H9 (cell line): ENCODE measurements around the gene AMPD2. TPM values are rescaled to one million over a fixed set of nuclear protein-coding genes. Genes with fewer than 3 reads are reported as not detected.

Source experiments
- DNase-seq: peaks from one replicate; pipeline ENCODE4 v3.0.0-alpha.2; 2017
- H2AFZ ChIP-seq: one replicate; pipeline ENCODE4 v1.6.1; 2013; ENCODE audit warnings: mild to moderate bottlenecking, low read length, control low read depth, moderate library complexity
- H2AK5ac ChIP-seq: 2 replicates; pipeline ENCODE4 v1.6.1; 2013; ENCODE audit warnings: low read length, control low read depth, mixed read lengths; ENCODE audit not compliant: insufficient read length
- H2BK120ac ChIP-seq: one replicate; pipeline ENCODE4 v1.6.1; 2013; ENCODE audit warnings: low read depth, mild to moderate bottlenecking, low read length, control low read depth, inconsistent platforms; ENCODE audit not compliant: poor library complexity, severe bottlenecking
- H2BK12ac ChIP-seq: 2 replicates; pipeline ENCODE4 v1.6.1; 2013; ENCODE audit warnings: low read length, control low read depth, mixed read lengths, low read depth; ENCODE audit not compliant: insufficient read length
- H2BK15ac ChIP-seq: 2 replicates; pipeline ENCODE4 v1.6.1; 2013; ENCODE audit warnings: low read depth, low read length, control low read depth
- H2BK20ac ChIP-seq: one replicate; pipeline ENCODE4 v1.6.1; 2013; ENCODE audit warnings: low read depth, mild to moderate bottlenecking, low read length, control low read depth, inconsistent platforms; ENCODE audit not compliant: poor library complexity, severe bottlenecking
- H2BK5ac ChIP-seq: 2 replicates; pipeline ENCODE4 v1.6.1; 2013; ENCODE audit warnings: low read length, control low read depth, mixed read lengths; ENCODE audit not compliant: insufficient read length
- H3K14ac ChIP-seq: 2 replicates; pipeline ENCODE4 v1.6.1; 2013; ENCODE audit warnings: low read length, control low read depth; ENCODE audit not compliant: insufficient read depth
- H3K18ac ChIP-seq: 2 replicates; pipeline ENCODE4 v1.6.1; 2013; ENCODE audit warnings: low read depth, mild to moderate bottlenecking, mixed read lengths, low read length, control low read depth; ENCODE audit not compliant: insufficient read length
- H3K23ac ChIP-seq: 2 replicates; pipeline ENCODE4 v1.6.1; 2013; ENCODE audit warnings: low read length, control low read depth, mixed read lengths, low read depth; ENCODE audit not compliant: insufficient read length
- H3K23me2 ChIP-seq: 2 replicates; pipeline ENCODE4 v1.6.1; 2013; ENCODE audit warnings: low read depth, mild to moderate bottlenecking, mixed read lengths, low read length, control low read depth; ENCODE audit not compliant: insufficient read length, poor library complexity, severe bottlenecking
- H3K27ac ChIP-seq: 2 replicates; pipeline ENCODE4 v1.5.1; 2013; ENCODE audit warnings: low read length, control low read depth, mixed read lengths, low read depth; ENCODE audit not compliant: insufficient read length
- H3K27me3 ChIP-seq: 2 replicates; pipeline ENCODE4 v1.6.1; 2013; ENCODE audit warnings: low read length, control low read depth, inconsistent platforms; ENCODE audit not compliant: insufficient read depth
- H3K4ac ChIP-seq: 2 replicates; pipeline ENCODE4 v1.6.1; 2013; ENCODE audit warnings: low read depth, mild to moderate bottlenecking, control low read depth, inconsistent platforms, low read length, moderate library complexity
- H3K4me1 ChIP-seq: 2 replicates; pipeline ENCODE4 v1.6.1; 2013; ENCODE audit warnings: low read length, control low read depth, inconsistent platforms; ENCODE audit not compliant: insufficient read depth
- H3K4me2 ChIP-seq: 2 replicates; pipeline ENCODE4 v1.6.1; 2013; ENCODE audit warnings: low read length, control low read depth, mixed read lengths; ENCODE audit not compliant: insufficient read length, insufficient read depth
- H3K56ac ChIP-seq: 2 replicates; pipeline ENCODE4 v1.6.1; 2013; ENCODE audit warnings: low read depth, mild to moderate bottlenecking, mixed read lengths, low read length, control low read depth; ENCODE audit not compliant: insufficient read length
- H3K79me1 ChIP-seq: 2 replicates; pipeline ENCODE4 v1.6.1; 2013; ENCODE audit warnings: low read depth, mild to moderate bottlenecking, moderate library complexity, low read length, control low read depth, inconsistent platforms; ENCODE audit not compliant: insufficient read depth, poor library complexity, severe bottlenecking
- H3K79me2 ChIP-seq: 2 replicates; pipeline ENCODE4 v1.6.1; 2013; ENCODE audit warnings: low read length, control low read depth, inconsistent platforms; ENCODE audit not compliant: insufficient read depth
- H3K9ac ChIP-seq: 2 replicates; pipeline ENCODE4 v1.6.1; 2013; ENCODE audit warnings: low read length, control low read depth, mixed read lengths; ENCODE audit not compliant: insufficient read length; ENCODE audit errors: extremely low read depth
- H3K9me3 ChIP-seq: one replicate; pipeline ENCODE4 v1.6.1; 2013; ENCODE audit warnings: low read depth, low read length, inconsistent platforms; ENCODE audit not compliant: control insufficient read depth
- H3T11ph ChIP-seq: one replicate; pipeline ENCODE4 v1.6.1; 2013; ENCODE audit warnings: mild to moderate bottlenecking, low read length, control low read depth, inconsistent platforms
- H4K20me1 ChIP-seq: one replicate; pipeline ENCODE4 v1.6.1; 2013; ENCODE audit not compliant: control insufficient read depth, insufficient read length, insufficient read depth
- H4K5ac ChIP-seq: 2 replicates; pipeline ENCODE4 v1.6.1; 2013; ENCODE audit warnings: low read depth, mild to moderate bottlenecking, mixed read lengths, low read length, control low read depth; ENCODE audit not compliant: insufficient read length
- H4K8ac ChIP-seq: replicated peaks from 2 replicates; pipeline ENCODE4 v1.6.1; 2013; ENCODE audit warnings: low read length, control low read depth, mixed read lengths, low read depth; ENCODE audit not compliant: insufficient read length
- H4K91ac ChIP-seq: 2 replicates; pipeline ENCODE4 v1.6.1; 2013; ENCODE audit warnings: low read depth, mild to moderate bottlenecking, moderate library complexity, mixed read lengths, low read length, control low read depth; ENCODE audit not compliant: insufficient read length
- H3K27ac Mint-ChIP-seq, 3 experiments: 2 replicates in 2 of 3; 3 replicates in 1 of 3; pipeline ENCODE4 v1.8.0; 2020 to 2021; ENCODE audit warnings: mixed read lengths in 3 of 3, mild to moderate bottlenecking in 1 of 3, moderate library complexity in 1 of 3
- H3K27me3 Mint-ChIP-seq: 2 replicates; pipeline ENCODE4 v1.8.0; 2021; ENCODE audit warnings: low read depth, mild to moderate bottlenecking, moderate library complexity, mixed read lengths
- H3K36me3 Mint-ChIP-seq, 3 experiments: 2 replicates in 2 of 3; 3 replicates in 1 of 3; pipeline ENCODE4 v1.8.0; 2020 to 2021; ENCODE audit warnings: low read depth in 3 of 3, mixed read lengths in 3 of 3; ENCODE audit not compliant: insufficient read depth in 1 of 3
- H3K4me1 Mint-ChIP-seq, 2 experiments: 2 replicates each; pipeline ENCODE4 v1.8.0; 2020; ENCODE audit warnings: mixed read lengths in 2 of 2
- H3K4me3 Mint-ChIP-seq, 2 experiments: 2 replicates in 1 of 2; 3 replicates in 1 of 2; pipeline ENCODE4 v1.8.0; 2020 to 2021; ENCODE audit warnings: mild to moderate bottlenecking in 2 of 2, mixed read lengths in 2 of 2, moderate library complexity in 1 of 2
- H3K9me3 Mint-ChIP-seq, 2 experiments: 2 replicates in 1 of 2; 3 replicates in 1 of 2; pipeline ENCODE4 v1.8.0; 2020; ENCODE audit warnings: mild to moderate bottlenecking in 2 of 2, mixed read lengths in 2 of 2, moderate library complexity in 1 of 2
- WGBS: extraction: QIAGEN DNeasy Blood & Tissue Kit; methylation state at CpG from one replicate; pipeline ENCODE4 v1.1.7; 2013; ENCODE audit warnings: missing lambda C conversion rate, low lambda C conversion rate, mixed read lengths; ENCODE audit not compliant: insufficient read length; ENCODE audit errors: extremely low coverage; 5-methylcytosine and 5-hydroxymethylcytosine counted together
- total RNA-seq: library from RNA; stranded (reverse); gene quantifications from 2 replicates; pipeline ENCODE4 v1.2.1, GENCODE V29; 2021
- TF ChIP-seq, protein P1 (sequence below): fragments of 200-600 bp; sonication (generic); conservative IDR thresholded peaks from 3 replicates; pipeline ENCODE4 v1.8.0; 2021; ENCODE audit warnings: antibody characterized with exemption, mild to moderate bottlenecking

Gene AMPD2
- total RNA-seq, 1 experiment from 2014 or later, result 65.1 TPM

DNA sequence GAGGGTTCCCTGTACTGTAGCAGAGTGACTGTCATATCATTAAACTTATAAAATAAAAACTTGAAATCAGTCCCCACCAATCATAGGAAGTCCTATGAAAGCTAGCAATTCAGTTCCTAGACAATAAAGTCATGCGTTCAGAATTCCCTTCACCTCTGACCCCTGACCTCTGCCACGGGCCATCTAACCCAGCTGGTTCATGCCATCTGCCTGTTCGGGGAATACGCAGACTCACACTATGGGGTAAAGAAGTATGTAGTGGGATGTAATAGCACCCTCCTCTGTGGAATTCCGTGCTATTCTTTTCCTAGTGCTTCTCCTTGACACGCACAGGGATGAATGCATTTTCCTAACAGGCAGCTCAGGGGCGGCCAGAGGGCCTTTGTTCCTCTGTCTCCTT is 38.3 kb downstream of the AMPD2 start:
- H3K4me1 Mint-ChIP-seq, result peaks cover 5 to 14% of the 10 kb centered on the region in 2 experiments; a peak in 3 of 4 replicates
- no peak overlapping the region for H3K27ac ChIP-seq
- no peak overlapping the region for H4K91ac ChIP-seq

More for the DNA sequence above, 38.3 kb downstream of the AMPD2 start:
- no peak overlapping the region for H3K14ac ChIP-seq
- no peaks in the 10 kb centered on the region for H3K9me3 ChIP-seq
- no peak overlapping the region for H3T11ph ChIP-seq
- Mint-ChIP-seq H3K27ac (no peak overlapping the region), H3K36me3 (no peaks in the 10 kb centered on the region), H3K9me3 (no peaks in the 10 kb centered on the region), H3K27me3 (peaks cover 24% of the 10 kb centered on the region), H3K4me3 (no peak overlapping the region)
- peaks cover 4% of the 10 kb centered on the region for H3K23me2 ChIP-seq
- H2BK12ac ChIP-seq, result no peak overlapping the region
- no CpG with 5 or more reads among the region's 7 CpGs for WGBS
- no peak overlapping the region for H3K23ac ChIP-seq
- H2BK15ac ChIP-seq, result no peak overlapping the region
- no peaks in the 10 kb centered on the region for H3K79me1 ChIP-seq
- no peak overlapping the region for H2BK20ac ChIP-seq
- no peak overlapping the region for H3K18ac ChIP-seq
- H4K8ac ChIP-seq, result no peak overlapping the region
- H3K27me3 ChIP-seq, result no peaks in the 10 kb centered on the region
- no peaks in the 10 kb centered on the region for H3K79me2 ChIP-seq
- no peak overlapping the region for H3K4ac ChIP-seq
- no peak overlapping the region for H2AFZ ChIP-seq
- H2BK120ac ChIP-seq, result no peak overlapping the region
- no peak overlapping the region for H3K9ac ChIP-seq
- DNase-seq, result no peak
- H3K56ac ChIP-seq, result no peak overlapping the region
- no peak overlapping the region for H2BK5ac ChIP-seq
- H4K20me1 ChIP-seq, result no peaks in the 10 kb centered on the region
- no peak overlapping the region for H4K5ac ChIP-seq
- TF ChIP-seq, protein P1, sequence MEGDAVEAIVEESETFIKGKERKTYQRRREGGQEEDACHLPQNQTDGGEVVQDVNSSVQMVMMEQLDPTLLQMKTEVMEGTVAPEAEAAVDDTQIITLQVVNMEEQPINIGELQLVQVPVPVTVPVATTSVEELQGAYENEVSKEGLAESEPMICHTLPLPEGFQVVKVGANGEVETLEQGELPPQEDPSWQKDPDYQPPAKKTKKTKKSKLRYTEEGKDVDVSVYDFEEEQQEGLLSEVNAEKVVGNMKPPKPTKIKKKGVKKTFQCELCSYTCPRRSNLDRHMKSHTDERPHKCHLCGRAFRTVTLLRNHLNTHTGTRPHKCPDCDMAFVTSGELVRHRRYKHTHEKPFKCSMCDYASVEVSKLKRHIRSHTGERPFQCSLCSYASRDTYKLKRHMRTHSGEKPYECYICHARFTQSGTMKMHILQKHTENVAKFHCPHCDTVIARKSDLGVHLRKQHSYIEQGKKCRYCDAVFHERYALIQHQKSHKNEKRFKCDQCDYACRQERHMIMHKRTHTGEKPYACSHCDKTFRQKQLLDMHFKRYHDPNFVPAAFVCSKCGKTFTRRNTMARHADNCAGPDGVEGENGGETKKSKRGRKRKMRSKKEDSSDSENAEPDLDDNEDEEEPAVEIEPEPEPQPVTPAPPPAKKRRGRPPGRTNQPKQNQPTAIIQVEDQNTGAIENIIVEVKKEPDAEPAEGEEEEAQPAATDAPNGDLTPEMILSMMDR, result no peak
- H3K4me1 ChIP-seq, result no peaks in the 10 kb centered on the region
- no peak overlapping the region for H3K4me2 ChIP-seq
- H2AK5ac ChIP-seq, result no peak overlapping the region
